Measurements from ENCODE around the gene ST6GAL1. TPM values are rescaled to one million over a fixed set of nuclear protein-coding genes. Genes with fewer than 3 reads are reported as not detected.
A peak's percentile ranks its signal among the peaks of the same experiment; 100 is the strongest.

The ST6GAL1 gene
- total and polyA plus RNA-seq, 2 of the 13 experiments (the other 11 are each of a cell fraction or from before 2014, with no cell fraction given): 79.9 to 164 TPM

DNA sequence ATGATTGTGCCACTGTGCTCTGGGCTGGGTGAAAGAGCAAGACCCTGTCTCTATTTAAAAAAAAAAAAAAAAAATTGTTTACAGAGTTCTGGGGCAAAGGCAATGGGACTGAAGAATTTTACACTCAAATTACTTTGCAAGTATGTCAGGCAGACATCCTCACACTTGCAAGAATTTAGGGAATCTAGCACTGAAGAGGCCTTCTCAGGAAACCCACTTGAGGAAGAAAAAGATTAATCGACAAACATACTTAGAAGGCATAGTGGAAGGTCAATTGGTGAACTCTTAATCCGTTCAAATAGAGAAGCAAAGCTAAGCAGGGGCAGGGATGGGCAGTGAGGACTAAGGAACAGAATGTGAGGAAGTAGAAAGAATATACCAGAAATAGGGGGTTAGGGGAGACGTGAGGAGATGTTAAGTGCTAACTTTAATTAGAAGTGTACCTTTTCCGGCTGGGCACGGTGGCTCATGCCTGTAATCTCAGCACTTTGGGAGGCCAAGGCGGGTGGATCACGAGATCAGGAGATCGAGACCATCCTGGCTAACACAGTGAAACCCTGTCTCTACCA is 15.0 kb downstream of the ST6GAL1 start:
- no peak overlapping the region for H3K9ac ChIP-seq (ENCODE audit: insufficient read depth, low read depth, low read length)
- no peaks in the 10 kb centered on the region for H4K20me1 ChIP-seq (ENCODE audit: insufficient read depth, low read length)
- no peaks in the 10 kb centered on the region for H3K79me2 ChIP-seq (ENCODE audit: insufficient read depth, low read length)
- ChIA-PET POLR2A (interaction anchor here (1.7 kb wide), 1 partner anchor 14 kb away, joined by 5 read pairs; no protein-coding TSS in a partner anchor), CTCF (ENCODE audit: low intra/inter-chr PET ratio, low total read pairs) (no interaction called here)
- intact Hi-C loops (cut with micrococcal nuclease; ENCODE audit: unreplicated experiment): no loop called here
- H2AFZ ChIP-seq (ENCODE audit: low read length): no peak overlapping the region
- no peak overlapping the region for H3K4me2 ChIP-seq (ENCODE audit: low read depth, low read length)
- DNase-seq (ENCODE audit: low spot score) (no peak), ATAC-seq (no peak), FAIRE-seq (no peak)
- in situ Hi-C loops (cut with HindIII; ENCODE audit: extremely low pct_ligation_motif_present, low pct_unique_long_range_greater_than_20kb): no loop called here
- no peaks in the 10 kb centered on the region for H3K9me3 ChIP-seq (ENCODE audit: low read length)
- 94% methylated on average over 8 of the region's 8 CpGs for WGBS (ENCODE audit: low lambda C conversion rate)
- peaks cover 8% of the 10 kb centered on the region; the same call in 1 of the 2 replicates for H3K4me1 ChIP-seq (ENCODE audit: insufficient read depth, low read length)
- no peak overlapping the region for H3K27ac ChIP-seq (ENCODE audit: extremely low read length, insufficient read depth, low read length)
- no peaks in the 10 kb centered on the region for H3K27me3 ChIP-seq (ENCODE audit: control insufficient read depth in 1 of 2, insufficient read depth in 2 of 2, low read length in 2 of 2)
- BruUV-seq (replicated peaks): no TSS peak
- no peak overlapping the region for H3K4me3 ChIP-seq (replicated peaks in 1 of 3; ENCODE audit: insufficient read depth in 1 of 3, low read depth in 2 of 3, low read length in 3 of 3)
- 0 out of 2 replicates have a peak, but pooled peaks have one; percentile 19 for TF ChIP-seq AHDC1 (CRISPR knock-in tag; IDR thresholded peaks at IDR 0.05; ENCODE audit: borderline replicate concordance)
- TF ChIP-seq HDAC2 (CRISPR knock-in tag; IDR thresholded peaks at IDR 0.05): no peak
- H3K36me3 ChIP-seq (replicated peaks in 1 of 2; ENCODE audit: control insufficient read depth in 1 of 2, insufficient read depth in 2 of 2, low read length in 2 of 2): no peaks in the 10 kb centered on the region

All from HepG2 (cell line).